ENCODE data around the gene TERT. TPM values are rescaled to one million over a fixed set of nuclear protein-coding genes. Genes with fewer than 3 reads are reported as not detected.
A peak's percentile ranks its signal among the peaks of the same experiment; 100 is the strongest.

The TERT gene
- 1.2 and 5.9 TPM in 2 replicates for total RNA-seq (2016; rRNA removed; fragmentation: Illumina TruSeq; extraction: Trizol)
- total RNA-seq (2016; cell fraction: cytosol; rRNA removed; fragmentation: Illumina TruSeq; extraction: Trizol; ENCODE audit: low read depth): 6.1 and 7.1 TPM in 2 replicates
- total RNA-seq (2016; cell fraction: insoluble cytoplasmic fraction; rRNA removed; fragmentation: Illumina TruSeq; extraction: Trizol): 1.7 and 5.8 TPM in 2 replicates
- total RNA-seq (2016; cell fraction: membrane; rRNA removed; fragmentation: Illumina TruSeq; extraction: Trizol): 3.3 and 3.7 TPM in 2 replicates
- 7.1 and 8.7 TPM in 2 replicates for total RNA-seq (2016; cell fraction: nucleus; rRNA removed; fragmentation: Illumina TruSeq; extraction: Trizol)
- 3.5 and 4.3 TPM in 2 replicates for polyA plus RNA-seq (2011; rRNA removed)
- 0.68 and 2.0 TPM in 2 replicates for polyA plus RNA-seq (2011; cell fraction: cytosol; rRNA removed)
- 28.2 and 42.3 TPM in 2 replicates for polyA plus RNA-seq (2011; cell fraction: nucleus; rRNA removed)
- polyA plus RNA-seq (2012): 1.7 and 2.9 TPM in 2 replicates
- polyA plus RNA-seq (2016; cell fraction: cytosol; fragmentation: Illumina TruSeq; extraction: Trizol; ENCODE audit: low read depth): 0.62 and 0.99 TPM in 2 replicates
- polyA plus RNA-seq (2016; cell fraction: insoluble cytoplasmic fraction; fragmentation: Illumina TruSeq; extraction: Trizol; ENCODE audit: low read depth): 1.6 and 2.5 TPM in 2 replicates
- polyA plus RNA-seq (2016; cell fraction: membrane; fragmentation: Illumina TruSeq; extraction: Trizol; ENCODE audit: low read depth): 1.4 and 1.5 TPM in 2 replicates
- polyA plus RNA-seq (2016; cell fraction: nucleus; fragmentation: Illumina TruSeq; extraction: Trizol; ENCODE audit: insufficient read depth, low read depth): 24.5 and 26.8 TPM in 2 replicates
- 0.30 and 3.4 TPM in 2 replicates for polyA minus RNA-seq (2011; rRNA and poly(A)+ RNA removed; ENCODE audit: low replicate concordance)
- 1.9 and 2.0 TPM in 2 replicates for polyA minus RNA-seq (2011; cell fraction: cytosol; rRNA and poly(A)+ RNA removed)
- 4.0 and 6.4 TPM in 2 replicates for polyA minus RNA-seq (2011; cell fraction: nucleus; rRNA and poly(A)+ RNA removed)
- percentile 36 among the genes with signal in this experiment for Bru-seq, nascent RNA
- BruChase-seq, experiment 1, labeled RNA remaining after a 6-hour chase: percentile 39 among the genes with signal in this experiment
- BruChase-seq, experiment 2, labeled RNA remaining after a 2-hour chase: percentile 45 among the genes with signal in this experiment
- long read RNA-seq, experiment 1: 0 reads
- long read RNA-seq, experiment 2, partial matches to known transcripts: 0 of 1 reads
- long read RNA-seq, experiment 2, other reads (novel, unspliced or antisense): 1 of 1 reads

DNA sequence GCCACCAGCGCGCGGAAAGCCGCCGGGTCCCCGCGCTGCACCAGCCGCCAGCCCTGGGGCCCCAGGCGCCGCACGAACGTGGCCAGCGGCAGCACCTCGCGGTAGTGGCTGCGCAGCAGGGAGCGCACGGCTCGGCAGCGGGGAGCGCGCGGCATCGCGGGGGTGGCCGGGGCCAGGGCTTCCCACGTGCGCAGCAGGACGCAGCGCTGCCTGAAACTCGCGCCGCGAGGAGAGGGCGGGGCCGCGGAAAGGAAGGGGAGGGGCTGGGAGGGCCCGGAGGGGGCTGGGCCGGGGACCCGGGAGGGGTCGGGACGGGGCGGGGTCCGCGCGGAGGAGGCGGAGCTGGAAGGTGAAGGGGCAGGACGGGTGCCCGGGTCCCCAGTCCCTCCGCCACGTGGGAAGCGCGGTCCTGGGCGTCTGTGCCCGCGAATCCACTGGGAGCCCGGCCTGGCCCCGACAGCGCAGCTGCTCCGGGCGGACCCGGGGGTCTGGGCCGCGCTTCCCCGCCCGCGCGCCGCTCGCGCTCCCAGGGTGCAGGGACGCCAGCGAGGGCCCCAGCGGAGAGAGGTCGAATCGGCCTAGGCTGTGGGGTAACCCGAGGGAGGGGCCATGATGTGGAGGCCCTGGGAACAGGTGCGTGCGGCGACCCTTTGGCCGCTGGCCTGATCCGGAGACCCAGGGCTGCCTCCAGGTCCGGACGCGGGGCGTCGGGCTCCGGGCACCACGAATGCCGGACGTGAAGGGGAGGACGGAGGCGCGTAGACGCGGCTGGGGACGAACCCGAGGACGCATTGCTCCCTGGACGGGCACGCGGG, at the start of gene TERT:
Gene TERT (minus strand): TSS at position 234 of the 815 bp plus-strand sequence. CDS start 79 bp downstream, at position 155.
- H3K9me3 ChIP-seq (ENCODE audit: low read length): no peaks in the 10 kb centered on the region
- H3K4me3 ChIP-seq (replicated peaks in 1 of 3; ENCODE audit: insufficient read depth in 1 of 3, low read depth in 2 of 3, low read length in 3 of 3): peak within 1 kb of the TSS; percentile 40 to 68 (median 47); a peak in 4 of 6 replicates
- no peak within 1 kb of the TSS for H3K27ac ChIP-seq (ENCODE audit: extremely low read length, insufficient read depth, low read length)
- intact Hi-C loops (cut with micrococcal nuclease; ENCODE audit: unreplicated experiment): no loop called here
- no peaks in the 10 kb centered on the region for H3K36me3 ChIP-seq (replicated peaks in 1 of 2; ENCODE audit: control insufficient read depth in 1 of 2, insufficient read depth in 2 of 2, low read length in 2 of 2)
- FAIRE-seq: no peak
- H3K79me2 ChIP-seq (ENCODE audit: insufficient read depth, low read length): no peaks in the 10 kb centered on the region
- DNase-seq (ENCODE audit: low spot score): no peak
- H2AFZ ChIP-seq (ENCODE audit: low read length): no peak within 1 kb of the TSS
- ChIA-PET CTCF (ENCODE audit: low intra/inter-chr PET ratio, low total read pairs) (no interaction called here), POLR2A (interaction anchor here (1.0 kb wide), 1 partner anchor 31 kb away, joined by 5 read pairs; no protein-coding TSS in a partner anchor)
- in situ Hi-C loops (cut with HindIII; ENCODE audit: extremely low pct_ligation_motif_present, low pct_unique_long_range_greater_than_20kb): no loop called here
- no peaks in the 10 kb centered on the region for H4K20me1 ChIP-seq (ENCODE audit: insufficient read depth, low read length)
- H3K27me3 ChIP-seq (ENCODE audit: control insufficient read depth in 1 of 2, insufficient read depth in 2 of 2, low read length in 2 of 2): peaks cover 9 to 41% of the 10 kb centered on the region in 2 experiments; a peak in 4 of 5 replicates
- 0 out of 2 replicates have a peak within 1 kb of the TSS, but pooled peaks have one; percentile 22 for H3K9ac ChIP-seq (ENCODE audit: insufficient read depth, low read depth, low read length)
- no TSS peak for BruUV-seq (replicated peaks)
- 68% methylated on average over 33 of the region's 102 CpGs for WGBS (ENCODE audit: low lambda C conversion rate)
- H3K4me2 ChIP-seq (ENCODE audit: low read depth, low read length): peak within 1 kb of the TSS; percentile 49
- H3K4me1 ChIP-seq (ENCODE audit: insufficient read depth, low read length): peaks cover 18% of the 10 kb centered on the region
- ATAC-seq: peak; percentile 69
- TF ChIP-seq, protein P1, sequence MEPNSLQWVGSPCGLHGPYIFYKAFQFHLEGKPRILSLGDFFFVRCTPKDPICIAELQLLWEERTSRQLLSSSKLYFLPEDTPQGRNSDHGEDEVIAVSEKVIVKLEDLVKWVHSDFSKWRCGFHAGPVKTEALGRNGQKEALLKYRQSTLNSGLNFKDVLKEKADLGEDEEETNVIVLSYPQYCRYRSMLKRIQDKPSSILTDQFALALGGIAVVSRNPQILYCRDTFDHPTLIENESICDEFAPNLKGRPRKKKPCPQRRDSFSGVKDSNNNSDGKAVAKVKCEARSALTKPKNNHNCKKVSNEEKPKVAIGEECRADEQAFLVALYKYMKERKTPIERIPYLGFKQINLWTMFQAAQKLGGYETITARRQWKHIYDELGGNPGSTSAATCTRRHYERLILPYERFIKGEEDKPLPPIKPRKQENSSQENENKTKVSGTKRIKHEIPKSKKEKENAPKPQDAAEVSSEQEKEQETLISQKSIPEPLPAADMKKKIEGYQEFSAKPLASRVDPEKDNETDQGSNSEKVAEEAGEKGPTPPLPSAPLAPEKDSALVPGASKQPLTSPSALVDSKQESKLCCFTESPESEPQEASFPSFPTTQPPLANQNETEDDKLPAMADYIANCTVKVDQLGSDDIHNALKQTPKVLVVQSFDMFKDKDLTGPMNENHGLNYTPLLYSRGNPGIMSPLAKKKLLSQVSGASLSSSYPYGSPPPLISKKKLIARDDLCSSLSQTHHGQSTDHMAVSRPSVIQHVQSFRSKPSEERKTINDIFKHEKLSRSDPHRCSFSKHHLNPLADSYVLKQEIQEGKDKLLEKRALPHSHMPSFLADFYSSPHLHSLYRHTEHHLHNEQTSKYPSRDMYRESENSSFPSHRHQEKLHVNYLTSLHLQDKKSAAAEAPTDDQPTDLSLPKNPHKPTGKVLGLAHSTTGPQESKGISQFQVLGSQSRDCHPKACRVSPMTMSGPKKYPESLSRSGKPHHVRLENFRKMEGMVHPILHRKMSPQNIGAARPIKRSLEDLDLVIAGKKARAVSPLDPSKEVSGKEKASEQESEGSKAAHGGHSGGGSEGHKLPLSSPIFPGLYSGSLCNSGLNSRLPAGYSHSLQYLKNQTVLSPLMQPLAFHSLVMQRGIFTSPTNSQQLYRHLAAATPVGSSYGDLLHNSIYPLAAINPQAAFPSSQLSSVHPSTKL (CRISPR knock-in tag; IDR thresholded peaks at IDR 0.05): no peak
- TF ChIP-seq GZF1 (CRISPR knock-in tag; IDR thresholded peaks at IDR 0.05) (no peak), NFATC3 (CRISPR knock-in tag; IDR thresholded peaks at IDR 0.05) (no peak), SMYD3 (CRISPR knock-in tag; IDR thresholded peaks at IDR 0.05) (no peak)
- TF ChIP-seq, protein P2, sequence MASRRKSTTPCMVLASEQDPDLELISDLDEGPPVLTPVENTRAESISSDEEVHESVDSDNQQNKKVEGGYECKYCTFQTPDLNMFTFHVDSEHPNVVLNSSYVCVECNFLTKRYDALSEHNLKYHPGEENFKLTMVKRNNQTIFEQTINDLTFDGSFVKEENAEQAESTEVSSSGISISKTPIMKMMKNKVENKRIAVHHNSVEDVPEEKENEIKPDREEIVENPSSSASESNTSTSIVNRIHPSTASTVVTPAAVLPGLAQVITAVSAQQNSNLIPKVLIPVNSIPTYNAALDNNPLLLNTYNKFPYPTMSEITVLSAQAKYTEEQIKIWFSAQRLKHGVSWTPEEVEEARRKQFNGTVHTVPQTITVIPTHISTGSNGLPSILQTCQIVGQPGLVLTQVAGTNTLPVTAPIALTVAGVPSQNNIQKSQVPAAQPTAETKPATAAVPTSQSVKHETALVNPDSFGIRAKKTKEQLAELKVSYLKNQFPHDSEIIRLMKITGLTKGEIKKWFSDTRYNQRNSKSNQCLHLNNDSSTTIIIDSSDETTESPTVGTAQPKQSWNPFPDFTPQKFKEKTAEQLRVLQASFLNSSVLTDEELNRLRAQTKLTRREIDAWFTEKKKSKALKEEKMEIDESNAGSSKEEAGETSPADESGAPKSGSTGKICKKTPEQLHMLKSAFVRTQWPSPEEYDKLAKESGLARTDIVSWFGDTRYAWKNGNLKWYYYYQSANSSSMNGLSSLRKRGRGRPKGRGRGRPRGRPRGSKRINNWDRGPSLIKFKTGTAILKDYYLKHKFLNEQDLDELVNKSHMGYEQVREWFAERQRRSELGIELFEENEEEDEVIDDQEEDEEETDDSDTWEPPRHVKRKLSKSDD (CRISPR knock-in tag; IDR thresholded peaks at IDR 0.05; ENCODE audit: low read depth): no peak
- TF ChIP-seq, protein P3, sequence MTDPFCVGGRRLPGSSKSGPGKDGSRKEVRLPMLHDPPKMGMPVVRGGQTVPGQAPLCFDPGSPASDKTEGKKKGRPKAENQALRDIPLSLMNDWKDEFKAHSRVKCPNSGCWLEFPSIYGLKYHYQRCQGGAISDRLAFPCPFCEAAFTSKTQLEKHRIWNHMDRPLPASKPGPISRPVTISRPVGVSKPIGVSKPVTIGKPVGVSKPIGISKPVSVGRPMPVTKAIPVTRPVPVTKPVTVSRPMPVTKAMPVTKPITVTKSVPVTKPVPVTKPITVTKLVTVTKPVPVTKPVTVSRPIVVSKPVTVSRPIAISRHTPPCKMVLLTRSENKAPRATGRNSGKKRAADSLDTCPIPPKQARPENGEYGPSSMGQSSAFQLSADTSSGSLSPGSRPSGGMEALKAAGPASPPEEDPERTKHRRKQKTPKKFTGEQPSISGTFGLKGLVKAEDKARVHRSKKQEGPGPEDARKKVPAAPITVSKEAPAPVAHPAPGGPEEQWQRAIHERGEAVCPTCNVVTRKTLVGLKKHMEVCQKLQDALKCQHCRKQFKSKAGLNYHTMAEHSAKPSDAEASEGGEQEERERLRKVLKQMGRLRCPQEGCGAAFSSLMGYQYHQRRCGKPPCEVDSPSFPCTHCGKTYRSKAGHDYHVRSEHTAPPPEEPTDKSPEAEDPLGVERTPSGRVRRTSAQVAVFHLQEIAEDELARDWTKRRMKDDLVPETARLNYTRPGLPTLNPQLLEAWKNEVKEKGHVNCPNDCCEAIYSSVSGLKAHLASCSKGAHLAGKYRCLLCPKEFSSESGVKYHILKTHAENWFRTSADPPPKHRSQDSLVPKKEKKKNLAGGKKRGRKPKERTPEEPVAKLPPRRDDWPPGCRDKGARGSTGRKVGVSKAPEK (CRISPR knock-in tag; IDR thresholded peaks at IDR 0.05; ENCODE audit: borderline replicate concordance): no peak

All from HepG2 (cell line).